Astrocyte (in vitro differentiated cells and primary cell): ENCODE data around the gene TMEM14C. TPM values are rescaled to one million over a fixed set of nuclear protein-coding genes. Genes with fewer than 3 reads are reported as not detected.

Source experiments
- DNase-seq: peaks from one replicate; pipeline ENCODE4 v3.0.0-alpha.2; 2010; ENCODE audit warnings: low read depth
- FAIRE-seq: peaks from 2 replicates; lab custom pipeline; 2011; peaks lifted over from hg19 to GRCh38; lab: Jason Lieb, UNC
- H2AFZ ChIP-seq: 2 replicates; pipeline ENCODE4 v1.6.0; 2012; ENCODE audit warnings: low read depth, low read length, inconsistent platforms
- H3K27ac ChIP-seq: 2 replicates; pipeline ENCODE4 v1.5.1; 2011; ENCODE audit warnings: low read depth, low read length, inconsistent platforms
- H3K27me3 ChIP-seq: 2 replicates; pipeline ENCODE4 v1.6.0; 2011; ENCODE audit warnings: low read length, inconsistent platforms; ENCODE audit not compliant: insufficient read depth
- H3K36me3 ChIP-seq: 2 replicates; pipeline ENCODE4 v1.5.1; 2011; ENCODE audit warnings: low read length, inconsistent platforms; ENCODE audit not compliant: insufficient read depth
- H3K4me1 ChIP-seq: 2 replicates; pipeline ENCODE4 v1.5.1; 2011; ENCODE audit warnings: low read length, inconsistent platforms; ENCODE audit not compliant: insufficient read depth
- H3K4me2 ChIP-seq: 2 replicates; pipeline ENCODE4 v1.6.0; 2012; ENCODE audit warnings: low read length, inconsistent platforms
- H3K4me3 ChIP-seq: 2 replicates; pipeline ENCODE4 v1.5.1; 2011; ENCODE audit warnings: low read depth, mild to moderate bottlenecking, low read length, inconsistent platforms; ENCODE audit not compliant: insufficient read depth
- H3K79me2 ChIP-seq: 2 replicates; pipeline ENCODE4 v1.6.0; 2012; ENCODE audit warnings: mild to moderate bottlenecking, low read length, inconsistent platforms; ENCODE audit not compliant: insufficient read depth
- H3K9ac ChIP-seq: 2 replicates; pipeline ENCODE4 v1.6.0; 2012; ENCODE audit warnings: mild to moderate bottlenecking, low read length, inconsistent platforms
- H3K9me3 ChIP-seq: 2 replicates; pipeline ENCODE4 v1.5.1; 2012; ENCODE audit warnings: low read depth, mild to moderate bottlenecking, low read length, inconsistent platforms; ENCODE audit not compliant: insufficient read depth
- H4K20me1 ChIP-seq: 2 replicates; pipeline ENCODE4 v1.6.0; 2012; ENCODE audit warnings: low read length, inconsistent platforms; ENCODE audit not compliant: insufficient read depth
- H3K27ac Mint-ChIP-seq: one replicate; pipeline ENCODE4 v1.8.0; 2021; ENCODE audit warnings: mild to moderate bottlenecking, mixed read lengths; ENCODE audit not compliant: unreplicated experiment
- H3K27me3 Mint-ChIP-seq: one replicate; pipeline ENCODE4 v1.8.0; 2021; ENCODE audit warnings: low read depth, mixed read lengths; ENCODE audit not compliant: unreplicated experiment
- H3K36me3 Mint-ChIP-seq: one replicate; pipeline ENCODE4 v1.8.0; 2021; ENCODE audit warnings: low read depth, mixed read lengths; ENCODE audit not compliant: unreplicated experiment
- H3K4me1 Mint-ChIP-seq: one replicate; pipeline ENCODE4 v1.8.0; 2021; ENCODE audit warnings: low read depth, mixed read lengths; ENCODE audit not compliant: unreplicated experiment
- H3K4me3 Mint-ChIP-seq: one replicate; pipeline ENCODE4 v1.8.0; 2021; ENCODE audit warnings: mild to moderate bottlenecking, moderate library complexity, mixed read lengths; ENCODE audit not compliant: unreplicated experiment
- H3K9me3 Mint-ChIP-seq: one replicate; pipeline ENCODE4 v1.8.0; 2021; ENCODE audit warnings: mild to moderate bottlenecking, mixed read lengths; ENCODE audit not compliant: unreplicated experiment
- CTCF ChIP-seq: IDR thresholded peaks from 2 replicates; pipeline ENCODE4 v1.5.1; 2011; ENCODE audit warnings: low read depth, mild to moderate bottlenecking, inconsistent platforms, low read length, moderate library complexity; ENCODE audit not compliant: insufficient read depth
- EZH2 ChIP-seq: IDR thresholded peaks from 2 replicates; pipeline ENCODE4 v1.6.1; 2012; ENCODE audit warnings: mild to moderate bottlenecking, low read length, inconsistent platforms; ENCODE audit not compliant: insufficient read depth
- total RNA-seq: library from RNA; stranded (reverse); gene quantifications from 2 replicates; pipeline ENCODE4 v1.2.1, GENCODE V29; 2021

The TMEM14C gene
- total RNA-seq, 1 donor from 2014 or later = 134 TPM

- H3K9ac ChIP-seq = no peak overlapping the region
- no peak overlapping the region for H3K4me3 ChIP-seq
- DNase-seq = no peak
- Mint-ChIP-seq H3K9me3 (no peaks in the 10 kb centered on the region), H3K36me3 (peaks cover 3% of the 10 kb centered on the region), H3K27ac (no peak overlapping the region), H3K27me3 (no peaks in the 10 kb centered on the region), H3K4me3 (no peak overlapping the region), H3K4me1 (no peaks in the 10 kb centered on the region)
- H3K27ac ChIP-seq = no peak overlapping the region
- H3K4me2 ChIP-seq = no peak overlapping the region
- H3K9me3 ChIP-seq = no peaks in the 10 kb centered on the region
- H3K27me3 ChIP-seq = no peaks in the 10 kb centered on the region
- TF ChIP-seq EZH2 = no peak
- no peak for TF ChIP-seq CTCF
- no peak overlapping the region for H2AFZ ChIP-seq
- no peak for FAIRE-seq
- no peaks in the 10 kb centered on the region for H3K36me3 ChIP-seq
- no peaks in the 10 kb centered on the region for H4K20me1 ChIP-seq
- H3K79me2 ChIP-seq = no peaks in the 10 kb centered on the region
- no peaks in the 10 kb centered on the region for H3K4me1 ChIP-seq
Observed at GRCh38 chr6:10778230-10778629, 55.4 kb downstream of the TMEM14C start.

- FAIRE-seq = no peak
- H3K9me3 Mint-ChIP-seq = no peaks in the 10 kb centered on the region
Observed at GRCh38 chr6:10779076-10779475, 56.2 kb downstream of the TMEM14C start.

More at GRCh38 chr6:10779076-10779475, 56.2 kb downstream of the TMEM14C start:
- H3K4me1 Mint-ChIP-seq = no peaks in the 10 kb centered on the region
- Histone ChIP-seq H3K4me3 (no peak overlapping the region), H3K9ac (no peak overlapping the region), H2AFZ (no peak overlapping the region), H3K9me3 (no peaks in the 10 kb centered on the region), H3K79me2 (no peaks in the 10 kb centered on the region), H3K4me1 (no peaks in the 10 kb centered on the region), H3K27ac (no peak overlapping the region), H3K36me3 (no peaks in the 10 kb centered on the region), H3K27me3 (no peaks in the 10 kb centered on the region), H4K20me1 (no peaks in the 10 kb centered on the region), H3K4me2 (no peak overlapping the region)
- H3K27me3 Mint-ChIP-seq = no peaks in the 10 kb centered on the region
- TF ChIP-seq CTCF = no peak
- no peak for TF ChIP-seq EZH2
- no peak overlapping the region for H3K4me3 Mint-ChIP-seq
- peaks cover 4% of the 10 kb centered on the region for H3K36me3 Mint-ChIP-seq
- DNase-seq = no peak
- H3K27ac Mint-ChIP-seq = no peak overlapping the region

Other genes starting within 250 kb of the TMEM14C start
- 13.0 and 14.8 TPM in 2 replicates for gene GCNT2, start 201.7 kb upstream of the TMEM14C start, total RNA-seq
- 2.3 and 2.9 TPM in 2 replicates for gene C6orf52, start 28.5 kb upstream of the TMEM14C start, total RNA-seq
- 20.1 and 21.9 TPM in 2 replicates for gene PAK1IP1, start 28.1 kb upstream of the TMEM14C start, total RNA-seq
- 52.2 and 52.8 TPM in 2 replicates for gene TMEM14B, start 24.7 kb downstream of the TMEM14C start, total RNA-seq
- 0.05 TPM in 1 of 2 replicates, not detected in the other for gene MAK, start 115.5 kb downstream of the TMEM14C start, total RNA-seq
- not detected in 2 replicates for gene GCM2, start 159.0 kb downstream of the TMEM14C start, total RNA-seq
- gene SYCP2L, start 164.0 kb downstream of the TMEM14C start, total RNA-seq = 3.4 and 6.4 TPM in 2 replicates